A673 (cell line): ENCODE data around the gene ZNF182. TPM values are rescaled to one million over a fixed set of nuclear protein-coding genes. Genes with fewer than 3 reads are reported as not detected.
A peak's percentile ranks its signal among the peaks of the same experiment; 100 is the strongest.

ENCODE experiments used
- Bru-seq: library from RNA; stranded (reverse); fragments of 400-500 nt; gene quantifications from one replicate; lab custom pipeline; 2021; lab: Mats Ljungman, UMichigan
- BruChase-seq, 2 experiments: library from RNA; stranded (reverse); fragments of 400-500 nt; gene quantifications; one replicate each; lab custom pipeline; 2021; lab: Mats Ljungman, UMichigan
- BruUV-seq: library from RNA; stranded (reverse); fragments of 400-500 nt; replicated peaks from 2 replicates; lab custom pipeline; 2021; lab: Mats Ljungman, UMichigan
- CTCF ChIA-PET: fragments of 300-600 bp; sonication (Branson Sonifier 250); formaldehyde crosslinking; loops from one replicate; lab custom pipeline; 2022; ENCODE audit warnings: antibody characterized with exemption; lab: Charles Lee
- POLR2A ChIA-PET: fragments of 300-600 bp; sonication (Branson Sonifier 250); formaldehyde crosslinking; loops from one replicate; lab custom pipeline; 2022; ENCODE audit warnings: antibody characterized with exemption; ENCODE audit not compliant: low non-redundant PET; lab: Charles Lee
- DNase-seq: peaks from one replicate; pipeline ENCODE4 v3.0.0-alpha.2; 2015; ENCODE audit warnings: low spot score
- H3K27ac ChIP-seq: fragments of 200-600 bp; sonication (generic); 2 replicates; pipeline ENCODE4 v1.5.1; 2016; ENCODE audit warnings: mixed run types, low read depth, mild to moderate bottlenecking, mixed read lengths, antibody characterized with exemption, low read length; ENCODE audit not compliant: poor library complexity, severe bottlenecking
- H3K27me3 ChIP-seq: fragments of 200-600 bp; sonication (generic); replicated peaks from 2 replicates; pipeline ENCODE4 v1.6.1; 2017; ENCODE audit warnings: mixed run types, low read depth, mild to moderate bottlenecking, mixed read lengths, antibody characterized with exemption, low read length; ENCODE audit not compliant: insufficient read depth, poor library complexity
- H3K36me3 ChIP-seq: fragments of 200-600 bp; sonication (generic); 2 replicates; pipeline ENCODE4 v1.6.1; 2016; ENCODE audit warnings: mixed run types, mild to moderate bottlenecking, mixed read lengths, antibody characterized with exemption, low read length; ENCODE audit not compliant: insufficient read depth, poor library complexity, severe bottlenecking
- H3K4me1 ChIP-seq: fragments of 200-600 bp; sonication (generic); 2 replicates; pipeline ENCODE4 v1.6.1; 2017; ENCODE audit warnings: mixed run types, mild to moderate bottlenecking, mixed read lengths, antibody characterized with exemption, low read length; ENCODE audit not compliant: insufficient read depth, poor library complexity, severe bottlenecking
- H3K4me3 ChIP-seq: fragments of 200-600 bp; sonication (generic); 2 replicates; pipeline ENCODE4 v1.5.1; 2016; ENCODE audit warnings: low read depth, mixed run types, mild to moderate bottlenecking, mixed read lengths, low read length; ENCODE audit not compliant: poor library complexity, severe bottlenecking
- H3K9me3 ChIP-seq: fragments of 200-600 bp; sonication (generic); 2 replicates; pipeline ENCODE4 v1.6.1; 2016; ENCODE audit warnings: mixed run types, low read depth, mild to moderate bottlenecking, mixed read lengths, antibody characterized with exemption, low read length; ENCODE audit not compliant: poor library complexity, severe bottlenecking
- EZH2 ChIP-seq: fragments of 200-600 bp; sonication (generic); IDR thresholded peaks from 2 replicates; pipeline ENCODE4 v1.6.1; 2017; ENCODE audit warnings: borderline replicate concordance, low read depth, mild to moderate bottlenecking, mixed read lengths, antibody characterized with exemption, low read length; ENCODE audit not compliant: poor library complexity, severe bottlenecking
- intact Hi-C: fragments of 100-400 bp; cut with micrococcal nuclease; formaldehyde crosslinking; loops from one replicate; pipeline ENCODE4 v1.10.0; 2022; ENCODE audit not compliant: unreplicated experiment
- long read RNA-seq: library from polyadenylated mRNA; stranded (forward); transcript quantifications from one replicate; pipeline ENCODE4 v2.0.0, GENCODE V29; 2022
- total RNA-seq: library from RNA; stranded (reverse); gene quantifications from 2 replicates; pipeline ENCODE4 v1.2.3, GENCODE V29; 2021
- TF ChIP-seq, protein P1 (sequence below): fragments of 300-800, 200-600 bp; sonication (generic); conservative IDR thresholded peaks from 2 replicates; pipeline ENCODE4 v1.5.1; 2017; ENCODE audit warnings: low read depth, mild to moderate bottlenecking, antibody characterized with exemption, low read length, moderate library complexity, mixed read lengths

Gene ZNF182
- 6.4 and 6.5 TPM in 2 replicates for total RNA-seq
- Bru-seq, nascent RNA = percentile 70 among the genes with signal in this experiment
- percentile 73 among the genes with signal in this experiment for BruChase-seq, experiment 1, labeled RNA remaining after a 2-hour chase
- BruChase-seq, experiment 2, labeled RNA remaining after a 6-hour chase = percentile 59 among the genes with signal in this experiment
- long read RNA-seq, partial matches to known transcripts = 0 of 6 reads
- long read RNA-seq, other reads (novel, unspliced or antisense) = 4 of 6 reads

DNA sequence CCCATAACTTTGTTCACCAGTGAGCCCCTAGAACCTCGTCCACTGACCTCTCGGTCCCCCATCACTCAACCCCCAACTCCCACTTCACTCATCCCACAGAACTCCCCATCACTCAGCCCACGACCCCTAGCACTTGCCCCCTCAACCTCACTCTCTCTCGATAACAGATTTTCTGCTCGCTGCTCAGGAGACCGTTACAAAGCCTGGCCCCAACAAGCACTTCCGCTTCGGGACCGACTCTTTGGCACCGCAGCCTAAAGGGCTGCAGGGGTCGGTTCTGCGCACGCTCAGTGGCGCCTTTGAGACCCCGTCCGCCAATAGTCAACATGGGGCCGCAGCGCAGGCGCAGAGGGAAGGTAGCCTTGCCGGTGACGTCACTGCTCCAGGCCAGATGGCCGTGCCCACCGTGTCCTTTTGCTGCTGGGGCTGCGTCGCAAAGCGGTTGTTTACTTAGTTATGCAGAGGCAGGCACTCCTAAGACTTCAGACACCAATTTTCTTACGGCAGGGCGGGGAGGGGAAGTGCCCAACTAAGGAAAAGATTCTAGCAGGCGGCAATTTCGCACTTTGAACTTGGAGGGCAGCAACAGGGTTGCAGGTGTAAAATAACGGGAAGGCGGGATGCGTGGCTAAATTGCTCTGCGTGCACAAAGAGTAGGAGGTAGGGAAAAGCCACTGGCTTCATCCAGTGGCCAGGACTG is at the start of gene ZNF182:
Gene ZNF182 (minus strand): TSS at position 232 of the 700 bp plus-strand sequence. CDS start 1,380 bp downstream, outside the sequence.
- CTCF ChIA-PET = no interaction called here
- POLR2A ChIA-PET = no interaction called here

DNA sequence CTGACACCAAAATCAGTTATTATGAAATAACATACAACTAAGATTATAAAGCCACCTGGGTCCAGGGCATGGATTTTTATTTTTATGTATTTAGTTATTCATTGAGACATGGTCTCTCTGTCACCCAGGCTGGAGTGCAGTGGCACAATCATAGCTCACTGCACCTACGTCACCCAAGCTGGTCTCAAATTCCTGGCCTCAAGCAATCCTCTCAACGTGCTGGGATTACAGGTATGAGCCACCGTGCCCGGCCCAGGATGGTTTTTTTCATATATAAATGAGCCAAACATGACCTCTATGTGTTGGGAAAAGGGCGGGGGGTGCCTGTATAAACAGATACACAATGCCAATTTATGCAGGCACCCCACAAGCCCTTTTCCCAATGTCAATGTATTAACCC is 43.1 kb upstream of the ZNF182 start:
- CTCF ChIA-PET = no interaction called here
- BruUV-seq = no TSS peak
- H3K36me3 ChIP-seq = no peaks in the 10 kb centered on the region
- intact Hi-C loops = no loop called here
- TF ChIP-seq EZH2 = no peak
- TF ChIP-seq, protein P1, sequence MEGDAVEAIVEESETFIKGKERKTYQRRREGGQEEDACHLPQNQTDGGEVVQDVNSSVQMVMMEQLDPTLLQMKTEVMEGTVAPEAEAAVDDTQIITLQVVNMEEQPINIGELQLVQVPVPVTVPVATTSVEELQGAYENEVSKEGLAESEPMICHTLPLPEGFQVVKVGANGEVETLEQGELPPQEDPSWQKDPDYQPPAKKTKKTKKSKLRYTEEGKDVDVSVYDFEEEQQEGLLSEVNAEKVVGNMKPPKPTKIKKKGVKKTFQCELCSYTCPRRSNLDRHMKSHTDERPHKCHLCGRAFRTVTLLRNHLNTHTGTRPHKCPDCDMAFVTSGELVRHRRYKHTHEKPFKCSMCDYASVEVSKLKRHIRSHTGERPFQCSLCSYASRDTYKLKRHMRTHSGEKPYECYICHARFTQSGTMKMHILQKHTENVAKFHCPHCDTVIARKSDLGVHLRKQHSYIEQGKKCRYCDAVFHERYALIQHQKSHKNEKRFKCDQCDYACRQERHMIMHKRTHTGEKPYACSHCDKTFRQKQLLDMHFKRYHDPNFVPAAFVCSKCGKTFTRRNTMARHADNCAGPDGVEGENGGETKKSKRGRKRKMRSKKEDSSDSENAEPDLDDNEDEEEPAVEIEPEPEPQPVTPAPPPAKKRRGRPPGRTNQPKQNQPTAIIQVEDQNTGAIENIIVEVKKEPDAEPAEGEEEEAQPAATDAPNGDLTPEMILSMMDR = no peak
- H3K4me1 ChIP-seq = peaks cover 16% of the 10 kb centered on the region
- H3K27ac ChIP-seq = peak overlapping the region; percentile 74
- no peak for DNase-seq
- H3K9me3 ChIP-seq = no peaks in the 10 kb centered on the region
- no peaks in the 10 kb centered on the region for H3K27me3 ChIP-seq
- POLR2A ChIA-PET = no interaction called here
- H3K4me3 ChIP-seq = no peak overlapping the region

More for the DNA sequence above, at the start of gene ZNF182:
- TF ChIP-seq, protein P1 = no peak
- no peak for TF ChIP-seq EZH2
- intact Hi-C loops = no loop called here
- peak within 1 kb of the TSS; percentile 80 for H3K27ac ChIP-seq
- H3K4me3 ChIP-seq = peak within 1 kb of the TSS; percentile 59
- H3K36me3 ChIP-seq = peaks cover 5% of the 10 kb centered on the region
- DNase-seq = peak; percentile 94
- no TSS peak for BruUV-seq
- no peaks in the 10 kb centered on the region for H3K4me1 ChIP-seq
- H3K9me3 ChIP-seq = no peaks in the 10 kb centered on the region
- no peaks in the 10 kb centered on the region for H3K27me3 ChIP-seq

DNA sequence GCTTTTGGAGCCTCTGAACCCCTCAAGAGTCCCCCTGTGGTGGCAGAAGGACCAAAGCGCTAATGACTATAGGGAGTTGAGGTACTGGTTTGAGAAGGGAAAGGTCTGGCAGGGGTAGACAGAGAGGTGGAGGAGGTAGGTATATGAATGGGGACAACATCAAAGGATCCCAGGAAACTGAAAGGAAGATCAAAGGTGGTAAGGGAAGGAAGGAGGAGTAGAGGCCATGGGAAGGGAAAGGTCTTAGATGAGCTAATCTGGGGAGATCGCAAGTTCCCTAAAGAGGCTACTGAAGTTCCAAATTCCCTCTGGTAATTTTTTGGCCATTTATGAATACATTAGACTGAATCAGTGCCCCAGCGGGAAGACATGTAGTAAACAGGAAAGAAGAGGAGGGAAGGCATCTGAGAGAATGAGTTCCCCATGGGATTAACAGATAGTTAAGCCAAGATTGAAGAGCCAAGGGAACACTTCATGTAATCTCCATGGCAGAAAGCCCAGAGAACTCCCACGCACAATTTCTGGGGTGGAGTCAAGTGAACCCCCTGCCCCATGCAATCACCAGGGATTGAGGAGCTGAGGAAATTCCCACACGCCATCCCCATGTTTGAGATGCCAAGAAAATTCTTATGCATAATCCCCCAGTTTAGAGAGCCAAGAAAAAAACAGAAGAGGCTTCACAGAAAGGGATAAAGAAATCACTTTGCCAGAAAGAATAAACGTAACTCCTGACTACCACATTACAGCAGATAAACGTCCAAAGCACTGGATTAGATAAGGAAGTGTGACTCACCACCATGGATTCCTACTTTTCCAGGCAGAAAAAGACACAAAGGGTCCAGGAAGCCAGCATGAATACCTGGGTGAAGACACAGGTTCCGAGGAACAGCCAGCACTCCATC is 41.9 kb upstream of the ZNF182 start:
- H3K36me3 ChIP-seq = no peaks in the 10 kb centered on the region
- no peaks in the 10 kb centered on the region for H3K9me3 ChIP-seq
- peaks cover 16% of the 10 kb centered on the region for H3K4me1 ChIP-seq
- ChIA-PET CTCF (no interaction called here), POLR2A (no interaction called here)
- peak; percentile 93 for DNase-seq
- H3K27ac ChIP-seq = peak overlapping the region; percentile 74
- H3K4me3 ChIP-seq = no peak overlapping the region
- TF ChIP-seq EZH2 = no peak
- TF ChIP-seq, protein P1 = no peak
- no TSS peak for BruUV-seq
- intact Hi-C loops = no loop called here
- H3K27me3 ChIP-seq = no peaks in the 10 kb centered on the region
